Coronary artery (tissue), 2 donors: ENCODE results near the gene PARVG.

ENCODE experiments used
- DNase-seq: peaks from one replicate; pipeline ENCODE4 v3.0.0-alpha.2; 2017; ENCODE audit warnings: low spot score
- H3K27ac ChIP-seq, 2 donors: fragments of 200-600 bp; sonication (generic); one replicate each; pipeline ENCODE4 v1.5.1; 2016 to 2019
- H3K4me3 ChIP-seq: fragments of 200-600 bp; sonication (generic); 2 replicates; pipeline ENCODE4 v1.5.1; 2016; ENCODE audit warnings: mild to moderate bottlenecking, moderate library complexity
- TF ChIP-seq, protein P1 (sequence below): fragments of 200-600 bp; sonication (generic); IDR thresholded peaks from one replicate; pipeline ENCODE4 v1.5.1; 2019; ENCODE audit warnings: antibody characterized with exemption

Gene PARVG

GRCh38 chr22:44154436-44154942 is 26.2 kb upstream of the PARVG start:
- TF ChIP-seq, protein P1, sequence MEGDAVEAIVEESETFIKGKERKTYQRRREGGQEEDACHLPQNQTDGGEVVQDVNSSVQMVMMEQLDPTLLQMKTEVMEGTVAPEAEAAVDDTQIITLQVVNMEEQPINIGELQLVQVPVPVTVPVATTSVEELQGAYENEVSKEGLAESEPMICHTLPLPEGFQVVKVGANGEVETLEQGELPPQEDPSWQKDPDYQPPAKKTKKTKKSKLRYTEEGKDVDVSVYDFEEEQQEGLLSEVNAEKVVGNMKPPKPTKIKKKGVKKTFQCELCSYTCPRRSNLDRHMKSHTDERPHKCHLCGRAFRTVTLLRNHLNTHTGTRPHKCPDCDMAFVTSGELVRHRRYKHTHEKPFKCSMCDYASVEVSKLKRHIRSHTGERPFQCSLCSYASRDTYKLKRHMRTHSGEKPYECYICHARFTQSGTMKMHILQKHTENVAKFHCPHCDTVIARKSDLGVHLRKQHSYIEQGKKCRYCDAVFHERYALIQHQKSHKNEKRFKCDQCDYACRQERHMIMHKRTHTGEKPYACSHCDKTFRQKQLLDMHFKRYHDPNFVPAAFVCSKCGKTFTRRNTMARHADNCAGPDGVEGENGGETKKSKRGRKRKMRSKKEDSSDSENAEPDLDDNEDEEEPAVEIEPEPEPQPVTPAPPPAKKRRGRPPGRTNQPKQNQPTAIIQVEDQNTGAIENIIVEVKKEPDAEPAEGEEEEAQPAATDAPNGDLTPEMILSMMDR: no peak
- Histone ChIP-seq H3K4me3 (no peak overlapping the region), H3K27ac (no peak overlapping the region)
- DNase-seq: no peak

- Histone ChIP-seq H3K27ac (no peak overlapping the region), H3K4me3 (no peak overlapping the region)
- no peak for DNase-seq
- TF ChIP-seq, protein P1: no peak
These were observed 25.6 kb upstream of the PARVG start for GRCh38 chr22:44155115-44155514.

- no peak overlapping the region for H3K4me3 ChIP-seq
- no peak for DNase-seq
- H3K27ac ChIP-seq: no peak overlapping the region
- TF ChIP-seq, protein P1: no peak
These were observed 22.7 kb upstream of the PARVG start for GRCh38 chr22:44157916-44158618.

DNA sequence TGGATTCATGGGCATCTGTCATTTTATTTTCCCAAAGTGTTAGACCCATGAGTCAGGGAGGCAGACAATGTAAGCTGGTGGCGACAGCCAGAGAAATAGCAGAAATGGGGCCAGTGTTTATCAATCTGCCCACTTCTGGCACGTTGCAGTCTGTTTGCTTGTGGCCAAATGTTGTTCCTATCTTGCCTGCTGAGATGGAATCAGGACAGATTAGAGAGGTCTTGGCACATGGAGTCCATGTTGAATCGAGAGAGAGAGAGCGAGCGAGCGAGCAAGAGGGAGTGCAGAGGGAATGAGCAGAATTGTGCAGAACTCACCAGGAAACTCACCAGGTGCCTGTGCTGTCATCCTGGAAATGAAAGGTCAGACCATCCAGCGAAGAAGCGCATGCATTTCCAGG is 21.9 kb upstream of the PARVG start:
- H3K27ac ChIP-seq: no peak overlapping the region

DNA sequence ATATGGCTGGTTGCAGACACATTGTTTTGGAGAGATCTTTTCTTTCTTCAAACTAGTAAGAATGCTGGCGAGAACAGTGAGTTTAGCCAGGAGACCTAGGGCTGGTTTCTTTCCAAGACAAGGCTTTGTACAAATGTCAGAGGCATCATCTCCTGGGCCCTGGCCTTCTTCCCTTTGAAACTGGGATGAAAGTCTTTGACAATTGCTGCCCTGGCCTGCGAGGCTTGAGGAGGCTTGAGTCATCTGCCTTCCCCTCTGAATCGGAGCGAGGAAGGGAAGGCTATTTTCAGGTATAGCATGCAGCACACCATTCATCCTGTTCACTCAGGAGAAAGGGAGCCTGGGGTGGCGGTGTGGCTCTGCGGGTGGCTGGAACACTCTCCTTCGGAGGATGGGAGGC is 21.5 kb upstream of the PARVG start:
- H3K4me3 ChIP-seq: no peak overlapping the region
- no peak for DNase-seq
- no peak overlapping the region for H3K27ac ChIP-seq
- TF ChIP-seq, protein P1: no peak

More for the DNA sequence above, 21.9 kb upstream of the PARVG start:
- DNase-seq: no peak
- TF ChIP-seq, protein P1: no peak
- no peak overlapping the region for H3K4me3 ChIP-seq

DNA sequence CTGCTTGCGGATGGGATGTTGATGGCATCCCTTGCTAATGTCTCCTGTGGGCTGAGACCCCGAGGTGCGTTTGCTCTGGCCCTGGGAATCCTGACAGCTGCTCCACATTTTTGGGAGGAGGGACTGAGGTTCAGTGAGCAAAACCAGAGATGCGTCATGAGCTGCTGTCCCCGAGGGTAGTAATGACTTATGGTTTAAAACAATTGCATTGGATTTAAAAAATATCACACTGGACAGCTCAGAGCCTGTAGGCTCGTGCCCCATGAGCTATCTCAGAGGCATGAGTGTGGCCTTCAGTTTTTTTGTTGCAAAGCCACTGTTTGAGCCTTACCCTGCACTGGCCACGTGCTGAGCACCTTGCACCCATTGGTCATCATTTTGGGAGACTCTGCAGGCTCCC is 20.9 kb upstream of the PARVG start:
- no peak for DNase-seq

More for the DNA sequence above, 20.9 kb upstream of the PARVG start:
- Histone ChIP-seq H3K27ac (no peak overlapping the region), H3K4me3 (no peak overlapping the region)
- TF ChIP-seq, protein P1: no peak
